NB4 (cell line): Measurements from ENCODE around the gene IL6ST.

Source experiments
- MYC ChIP-seq: IDR thresholded peaks from 2 replicates; pipeline ENCODE4 v1.6.1; 2011; ENCODE audit warnings: low read depth, low read length
- POLR2A ChIP-seq: IDR thresholded peaks from 2 replicates; pipeline ENCODE4 v1.6.1; 2011; ENCODE audit warnings: mild to moderate bottlenecking; ENCODE audit not compliant: insufficient read length; ENCODE audit errors: extremely low read depth
- TF ChIP-seq, protein P1 (sequence below): IDR thresholded peaks from one replicate; pipeline ENCODE4 v1.5.1; 2012; ENCODE audit warnings: low read depth, low read length
- TF ChIP-seq, protein P2 (sequence below): IDR thresholded peaks from 2 replicates; pipeline ENCODE4 v1.6.1; 2011; ENCODE audit warnings: low read depth, low read length

DNA sequence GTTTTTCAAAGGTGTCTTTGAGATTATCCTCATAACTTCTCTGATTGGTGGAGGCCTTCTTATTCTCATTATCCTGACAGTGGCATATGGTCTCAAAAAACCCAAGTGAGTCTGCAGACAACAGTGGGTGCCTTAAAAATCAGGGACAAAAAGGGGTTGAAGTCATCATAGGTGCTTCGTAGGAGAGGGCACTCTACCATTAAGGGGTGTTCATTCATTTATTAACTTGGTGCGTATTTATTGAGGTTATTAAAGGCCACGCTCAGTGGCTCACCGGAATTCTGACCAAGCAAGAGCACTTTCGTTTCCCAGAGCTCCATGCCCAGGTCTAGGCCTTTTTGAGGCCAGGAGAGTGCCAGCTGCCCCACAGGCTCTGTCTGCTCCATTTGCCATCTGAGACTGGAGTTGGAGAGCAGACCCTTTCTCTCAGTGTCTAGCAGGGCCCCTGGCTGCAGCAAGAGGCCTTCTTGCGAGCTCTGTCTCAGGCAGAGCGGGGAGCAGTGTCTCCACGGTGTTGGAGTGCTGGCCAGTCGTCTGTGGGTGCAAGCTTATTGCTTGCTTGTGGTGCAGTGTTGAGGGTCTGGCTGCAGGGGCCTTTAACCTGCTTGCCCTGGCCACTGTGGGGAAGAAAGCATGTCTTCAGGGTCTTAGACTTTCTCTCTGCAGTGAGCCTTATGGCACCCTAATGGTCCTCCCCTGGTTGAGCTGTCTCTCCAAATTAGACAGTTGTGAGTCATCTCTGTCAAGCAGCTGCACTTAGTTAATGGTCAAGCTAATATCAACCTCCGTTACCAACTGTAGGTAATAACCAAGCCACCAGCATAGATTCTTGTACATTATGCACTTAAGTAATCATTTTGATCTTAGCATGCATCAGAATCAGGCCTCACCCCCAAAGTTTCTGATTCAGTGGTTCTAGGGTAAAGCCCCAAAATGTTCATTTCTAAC lies 81.0 kb downstream of the IL6ST start:
- TF ChIP-seq, protein P1, sequence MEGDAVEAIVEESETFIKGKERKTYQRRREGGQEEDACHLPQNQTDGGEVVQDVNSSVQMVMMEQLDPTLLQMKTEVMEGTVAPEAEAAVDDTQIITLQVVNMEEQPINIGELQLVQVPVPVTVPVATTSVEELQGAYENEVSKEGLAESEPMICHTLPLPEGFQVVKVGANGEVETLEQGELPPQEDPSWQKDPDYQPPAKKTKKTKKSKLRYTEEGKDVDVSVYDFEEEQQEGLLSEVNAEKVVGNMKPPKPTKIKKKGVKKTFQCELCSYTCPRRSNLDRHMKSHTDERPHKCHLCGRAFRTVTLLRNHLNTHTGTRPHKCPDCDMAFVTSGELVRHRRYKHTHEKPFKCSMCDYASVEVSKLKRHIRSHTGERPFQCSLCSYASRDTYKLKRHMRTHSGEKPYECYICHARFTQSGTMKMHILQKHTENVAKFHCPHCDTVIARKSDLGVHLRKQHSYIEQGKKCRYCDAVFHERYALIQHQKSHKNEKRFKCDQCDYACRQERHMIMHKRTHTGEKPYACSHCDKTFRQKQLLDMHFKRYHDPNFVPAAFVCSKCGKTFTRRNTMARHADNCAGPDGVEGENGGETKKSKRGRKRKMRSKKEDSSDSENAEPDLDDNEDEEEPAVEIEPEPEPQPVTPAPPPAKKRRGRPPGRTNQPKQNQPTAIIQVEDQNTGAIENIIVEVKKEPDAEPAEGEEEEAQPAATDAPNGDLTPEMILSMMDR: no peak
- TF ChIP-seq MYC: no peak
- no peak for TF ChIP-seq POLR2A
- TF ChIP-seq, protein P2, sequence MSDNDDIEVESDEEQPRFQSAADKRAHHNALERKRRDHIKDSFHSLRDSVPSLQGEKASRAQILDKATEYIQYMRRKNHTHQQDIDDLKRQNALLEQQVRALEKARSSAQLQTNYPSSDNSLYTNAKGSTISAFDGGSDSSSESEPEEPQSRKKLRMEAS: no peak
